Measurements from ENCODE around the gene FANCC. TPM values are rescaled to one million over a fixed set of nuclear protein-coding genes. Genes with fewer than 3 reads are reported as not detected.

Gene FANCC
- total RNA-seq (2021; fragmentation: NEBNext Ultra II Directional; extraction: Animal tissue kit (Norgen Biotek cat#: 25700)) (15.2 and 15.4 TPM in 2 replicates), polyA plus RNA-seq (2011; rRNA removed) (7.6 and 7.8 TPM in 2 replicates), polyA minus RNA-seq (2011; rRNA and poly(A)+ RNA removed) (16.4 and 23.2 TPM in 2 replicates)
- 8.4 TPM for polyA plus RNA-seq (2011; cell fraction: cytosol; rRNA removed)
- 7.9 TPM for polyA plus RNA-seq (2011; cell fraction: nucleus; rRNA removed)
- 8.3 to 9.8 TPM (median 9.0 TPM) in 4 replicates for polyA plus RNA-seq (2012, experiment 1 of 2)
- polyA plus RNA-seq (2012, experiment 2 of 2), result 4.8 TPM
- 6.6 TPM for polyA plus RNA-seq (2013, experiment 1 of 2)
- polyA plus RNA-seq (2013, experiment 2 of 2), result 6.8 TPM
- 10.3 TPM for polyA minus RNA-seq (2011; cell fraction: cytosol; rRNA and poly(A)+ RNA removed)
- polyA minus RNA-seq (2011; cell fraction: nucleus; rRNA and poly(A)+ RNA removed), result 25.0 TPM
- long read RNA-seq, experiment 1, partial matches to known transcripts, result 1 of 5 reads
- long read RNA-seq, experiment 1, other reads (novel, unspliced or antisense), result 3 of 5 reads
- long read RNA-seq, experiment 2, full-length matches to known transcripts, result 5 of 13 reads
- long read RNA-seq, experiment 2, partial matches to known transcripts, result 3 of 13 reads
- long read RNA-seq, experiment 2, other reads (novel, unspliced or antisense), result 5 of 13 reads

GRCh38 chr9:95317119-95317892 lies at the start of gene FANCC:
FANCC (minus strand) TSS chr9:95317709; CDS start chr9:95249291, 68,418 bp downstream.
- H2AFZ ChIP-seq (ENCODE audit: low read length), result peak within 1 kb of the TSS; percentile 66; the same call in 1 of the 2 replicates
- H3K23ac ChIP-seq (ENCODE audit: insufficient read length), result no peak within 1 kb of the TSS
- no peak within 1 kb of the TSS for H2BK15ac ChIP-seq (ENCODE audit: low read length)
- H3K4me1 ChIP-seq (replicated peaks in 1 of 4; ENCODE audit: control insufficient read depth in 3 of 4, insufficient read depth in 4 of 4, low read length in 3 of 4), result peaks cover 0 to 4% (median 2%) of the 10 kb centered on the region in 4 experiments; a peak in 2 of 7 replicates
- H2BK20ac ChIP-seq (ENCODE audit: low read length), result no peak within 1 kb of the TSS
- peaks cover 0 to 21% of the 10 kb centered on the region in 2 experiments; a peak in 2 of 4 replicates for H3K79me2 ChIP-seq (ENCODE audit: control insufficient read depth in 1 of 2, insufficient read depth in 2 of 2, low read length in 2 of 2)
- POLR2A ChIA-PET (ENCODE audit: partially characterized antibody), result interaction anchor here (1.0 to 2.8 kb wide), 6 partner anchors 11 to 190 kb away, joined by 3 to 6 read pairs (median 4); no protein-coding TSS in a partner anchor
- no peaks in the 10 kb centered on the region for H3K27me3 ChIP-seq (replicated peaks in 1 of 4; ENCODE audit: control insufficient read depth in 3 of 4, extremely low read depth in 1 of 4, insufficient read depth in 3 of 4, low read length in 3 of 4)
- no peak within 1 kb of the TSS for H2AK5ac ChIP-seq (ENCODE audit: low read depth, low read length)
- DNase-seq (ENCODE audit: low read depth in 1 of 2, low spot score in 2 of 2) (peak; percentile 89 to 94), FAIRE-seq (no peak)
- H2BK5ac ChIP-seq (ENCODE audit: low read depth, low read length), result peak within 1 kb of the TSS; percentile 92
- peak within 1 kb of the TSS; percentile 72 to 74 for H3K4me2 ChIP-seq (ENCODE audit: insufficient read depth in 1 of 2, low read depth in 2 of 2, low read length in 2 of 2)
- peak within 1 kb of the TSS; percentile 96 for H3K27ac ChIP-seq (ENCODE audit: low read depth, low read length)
- peak within 1 kb of the TSS; percentile 64 to 96 (median 96) for H3K9ac ChIP-seq (replicated peaks in 1 of 4; ENCODE audit: extremely low read depth in 1 of 4, low read depth in 3 of 4, low read length in 3 of 4)
- H4K5ac ChIP-seq (ENCODE audit: insufficient read length, low read depth, low read length), result peak within 1 kb of the TSS; percentile 100
- peak within 1 kb of the TSS; percentile 76 to 97 (median 80) for H3K4me3 ChIP-seq (ENCODE audit: extremely low read depth in 1 of 4, insufficient read depth in 2 of 4, low read depth in 3 of 4, low read length in 4 of 4)
- H3K23me2 ChIP-seq (ENCODE audit: low read depth, low read length), result no peaks in the 10 kb centered on the region; the same call in 1 of the 2 replicates
- no peaks in the 10 kb centered on the region for H3K36me3 ChIP-seq (ENCODE audit: control insufficient read depth in 2 of 4, insufficient read depth in 4 of 4, low read length in 3 of 4)
- H3K56ac ChIP-seq (replicated peaks; ENCODE audit: insufficient read length, low read depth, low read length), result peak within 1 kb of the TSS; percentile 96
- H3K14ac ChIP-seq (ENCODE audit: insufficient read length), result peak within 1 kb of the TSS; percentile 73
- H3K9me3 ChIP-seq (ENCODE audit: insufficient read depth in 2 of 2, low read depth in 1 of 2, low read length in 1 of 2), result no peaks in the 10 kb centered on the region
- H2BK12ac ChIP-seq (ENCODE audit: low read depth, low read length), result no peak within 1 kb of the TSS
- peak within 1 kb of the TSS; percentile 94 for H2BK120ac ChIP-seq (replicated peaks; ENCODE audit: low read depth, low read length)
- peaks cover 2% of the 10 kb centered on the region; the same call in 1 of the 2 replicates for H3K79me1 ChIP-seq (ENCODE audit: low read depth, low read length)
- H4K91ac ChIP-seq (replicated peaks; ENCODE audit: insufficient read length, low read length), result peak within 1 kb of the TSS; percentile 99
- peak within 1 kb of the TSS; percentile 97 for H4K8ac ChIP-seq (ENCODE audit: extremely low read depth, insufficient read depth, low read length)
- CTCF ChIA-PET (ENCODE audit: partially characterized antibody), result interaction anchor here (0.5 to 2.9 kb wide), 2 partner anchors 19 to 417 kb away, joined by 3 to 19 read pairs; no protein-coding TSS in a partner anchor
- H4K20me1 ChIP-seq (replicated peaks in 1 of 2; ENCODE audit: control insufficient read depth in 1 of 2, insufficient read depth in 2 of 2, low read length in 2 of 2), result no peaks in the 10 kb centered on the region
- H3K4ac ChIP-seq (replicated peaks; ENCODE audit: insufficient read length, low read depth, low read length), result peak within 1 kb of the TSS; percentile 96
- H3K18ac ChIP-seq (ENCODE audit: extremely low read depth, low read length), result peak within 1 kb of the TSS; percentile 95; the same call in 1 of the 2 replicates
- WGBS, 2 experiments (ENCODE audit: extremely low coverage in 1 of 2, insufficient coverage in 1 of 2, insufficient read length in 1 of 2, insufficient replicate concordance in 2 of 2, low coverage in 1 of 2, low lambda C conversion rate in 2 of 2, missing lambda C conversion rate in 1 of 2), result 0% methylated on average over 44 of the region's 89 CpGs; no CpG with 5 or more reads in 1 of the 2 experiments
- TF ChIP-seq HDAC2 (IDR thresholded peaks at IDR 0.05; ENCODE audit: borderline replicate concordance in 1 of 2, low read depth in 2 of 2, low read length in 2 of 2) (peak in 1 of 2 experiments; percentile 92; a peak in 1 of 4 replicates), MAX (IDR thresholded peaks at IDR 0.05) (peak; percentile 78), KDM5A (IDR thresholded peaks at IDR 0.05; ENCODE audit: low read length) (no peak), POLR2A (IDR thresholded peaks at IDR 0.05; ENCODE audit: control extremely low read depth in 1 of 2, low read depth in 2 of 2, low read length in 2 of 2) (peak; percentile 96), JUN (IDR thresholded peaks at IDR 0.05; ENCODE audit: low read depth, low read length) (no peak), SP1 (IDR thresholded peaks at IDR 0.05; ENCODE audit: low read depth, low read length) (no peak), SP2 (IDR thresholded peaks at IDR 0.05; ENCODE audit: low read length) (no peak), E2F6 (IDR thresholded peaks at IDR 0.05) (peak; percentile 93)
